ENCODE results near the gene CST5.
"Not testable (repeated sequence)": the region's sequence is repeated elsewhere in the genome, so short reads cannot be mapped to it uniquely, and the experiment has no call there.

- TF ChIP-seq CTCF (IDR thresholded peaks at IDR 0.05); SREBF2 (IDR thresholded peaks at IDR 0.05); FOSL2 (IDR thresholded peaks at IDR 0.05); FOSL2 (CRISPR knock-in tag; IDR thresholded peaks at IDR 0.05); CHD2 (IDR thresholded peaks at IDR 0.05; ENCODE audit: low read length, partially characterized antibody); REST (IDR thresholded peaks at IDR 0.05); ZC3H11A (IDR thresholded peaks at IDR 0.05); ELK1 (IDR thresholded peaks at IDR 0.05; ENCODE audit: low read depth, low read length); HOXA7 (CRISPR knock-in tag; IDR thresholded peaks at IDR 0.05); POLR2A (IDR thresholded peaks at IDR 0.05; ENCODE audit: low read length); MAFK (IDR thresholded peaks at IDR 0.05; ENCODE audit: partially characterized antibody); KDM5A (IDR thresholded peaks at IDR 0.05); CEBPB (IDR thresholded peaks at IDR 0.05): not testable (repeated sequence)
Observed at GRCh38 chr20:23902396-23902795, 22.8 kb upstream of the CST5 start.

Measured in A549 (cell line).